ENCODE results near the gene LCN1. TPM values are rescaled to one million over a fixed set of nuclear protein-coding genes. Genes with fewer than 3 reads are reported as not detected.

LCN1 gene
- polyA plus RNA-seq, 1 donor from 2014 or later: not detected

DNA sequence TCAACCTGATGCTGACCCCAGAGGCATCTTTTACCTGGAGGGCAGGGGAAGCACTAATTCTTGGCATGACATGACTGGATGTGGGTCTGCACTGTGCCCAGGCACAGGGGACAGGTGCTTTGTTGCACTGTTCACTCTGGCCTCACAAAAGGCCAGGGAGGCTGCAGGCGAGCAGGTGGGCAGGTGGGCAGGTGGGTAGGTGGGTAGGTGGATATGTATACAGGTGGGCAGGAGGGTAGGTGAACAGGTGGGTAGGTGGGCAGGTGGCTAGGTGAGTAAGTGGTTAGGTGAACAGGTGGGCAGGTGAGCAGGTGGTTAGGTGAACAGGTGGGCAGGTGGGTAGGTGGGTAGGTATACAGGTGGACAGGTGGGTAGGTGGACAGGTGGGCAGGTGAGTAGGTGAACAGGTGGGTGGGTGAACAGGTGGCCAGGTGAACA is 41.8 kb downstream of the LCN1 start:
- H3K4me2 ChIP-seq (ENCODE audit: low read length): no peak overlapping the region
- no peaks in the 10 kb centered on the region for H3K9me2 ChIP-seq (ENCODE audit: insufficient read depth, low read length)
- H3K36me3 ChIP-seq (ENCODE audit: insufficient read depth, low read length): no peaks in the 10 kb centered on the region
- no peaks in the 10 kb centered on the region for H3K79me2 ChIP-seq (replicated peaks; ENCODE audit: insufficient read depth, low read length)
- no peaks in the 10 kb centered on the region for H4K20me1 ChIP-seq (ENCODE audit: insufficient read depth)
- H3K9ac ChIP-seq (ENCODE audit: low read length): no peak overlapping the region
- TF ChIP-seq EP300 (conservative IDR thresholded peaks at IDR 0.05; ENCODE audit: poor library complexity, severe bottlenecking): no peak
- no peak for TF ChIP-seq SMC3 (conservative IDR thresholded peaks at IDR 0.05; ENCODE audit: poor library complexity)
- no peak for TF ChIP-seq EZH2 (IDR thresholded peaks at IDR 0.05; ENCODE audit: borderline replicate concordance, insufficient read depth, low read length, poor library complexity, severe bottlenecking)
- TF ChIP-seq, protein P1, sequence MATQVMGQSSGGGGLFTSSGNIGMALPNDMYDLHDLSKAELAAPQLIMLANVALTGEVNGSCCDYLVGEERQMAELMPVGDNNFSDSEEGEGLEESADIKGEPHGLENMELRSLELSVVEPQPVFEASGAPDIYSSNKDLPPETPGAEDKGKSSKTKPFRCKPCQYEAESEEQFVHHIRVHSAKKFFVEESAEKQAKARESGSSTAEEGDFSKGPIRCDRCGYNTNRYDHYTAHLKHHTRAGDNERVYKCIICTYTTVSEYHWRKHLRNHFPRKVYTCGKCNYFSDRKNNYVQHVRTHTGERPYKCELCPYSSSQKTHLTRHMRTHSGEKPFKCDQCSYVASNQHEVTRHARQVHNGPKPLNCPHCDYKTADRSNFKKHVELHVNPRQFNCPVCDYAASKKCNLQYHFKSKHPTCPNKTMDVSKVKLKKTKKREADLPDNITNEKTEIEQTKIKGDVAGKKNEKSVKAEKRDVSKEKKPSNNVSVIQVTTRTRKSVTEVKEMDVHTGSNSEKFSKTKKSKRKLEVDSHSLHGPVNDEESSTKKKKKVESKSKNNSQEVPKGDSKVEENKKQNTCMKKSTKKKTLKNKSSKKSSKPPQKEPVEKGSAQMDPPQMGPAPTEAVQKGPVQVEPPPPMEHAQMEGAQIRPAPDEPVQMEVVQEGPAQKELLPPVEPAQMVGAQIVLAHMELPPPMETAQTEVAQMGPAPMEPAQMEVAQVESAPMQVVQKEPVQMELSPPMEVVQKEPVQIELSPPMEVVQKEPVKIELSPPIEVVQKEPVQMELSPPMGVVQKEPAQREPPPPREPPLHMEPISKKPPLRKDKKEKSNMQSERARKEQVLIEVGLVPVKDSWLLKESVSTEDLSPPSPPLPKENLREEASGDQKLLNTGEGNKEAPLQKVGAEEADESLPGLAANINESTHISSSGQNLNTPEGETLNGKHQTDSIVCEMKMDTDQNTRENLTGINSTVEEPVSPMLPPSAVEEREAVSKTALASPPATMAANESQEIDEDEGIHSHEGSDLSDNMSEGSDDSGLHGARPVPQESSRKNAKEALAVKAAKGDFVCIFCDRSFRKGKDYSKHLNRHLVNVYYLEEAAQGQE (IDR thresholded peaks at IDR 0.05; ENCODE audit: borderline replicate concordance): no peak
- TF ChIP-seq MXI1 (conservative IDR thresholded peaks at IDR 0.05; ENCODE audit: poor library complexity, severe bottlenecking): no peak
- no peak for TF ChIP-seq TAF1 (IDR thresholded peaks at IDR 0.05; ENCODE audit: low read depth)
- TF ChIP-seq RAD21 (conservative IDR thresholded peaks at IDR 0.05): no peak
- TF ChIP-seq POLR2AphosphoS5 (IDR thresholded peaks at IDR 0.05): no peak
- TF ChIP-seq, protein P2, sequence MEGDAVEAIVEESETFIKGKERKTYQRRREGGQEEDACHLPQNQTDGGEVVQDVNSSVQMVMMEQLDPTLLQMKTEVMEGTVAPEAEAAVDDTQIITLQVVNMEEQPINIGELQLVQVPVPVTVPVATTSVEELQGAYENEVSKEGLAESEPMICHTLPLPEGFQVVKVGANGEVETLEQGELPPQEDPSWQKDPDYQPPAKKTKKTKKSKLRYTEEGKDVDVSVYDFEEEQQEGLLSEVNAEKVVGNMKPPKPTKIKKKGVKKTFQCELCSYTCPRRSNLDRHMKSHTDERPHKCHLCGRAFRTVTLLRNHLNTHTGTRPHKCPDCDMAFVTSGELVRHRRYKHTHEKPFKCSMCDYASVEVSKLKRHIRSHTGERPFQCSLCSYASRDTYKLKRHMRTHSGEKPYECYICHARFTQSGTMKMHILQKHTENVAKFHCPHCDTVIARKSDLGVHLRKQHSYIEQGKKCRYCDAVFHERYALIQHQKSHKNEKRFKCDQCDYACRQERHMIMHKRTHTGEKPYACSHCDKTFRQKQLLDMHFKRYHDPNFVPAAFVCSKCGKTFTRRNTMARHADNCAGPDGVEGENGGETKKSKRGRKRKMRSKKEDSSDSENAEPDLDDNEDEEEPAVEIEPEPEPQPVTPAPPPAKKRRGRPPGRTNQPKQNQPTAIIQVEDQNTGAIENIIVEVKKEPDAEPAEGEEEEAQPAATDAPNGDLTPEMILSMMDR (IDR thresholded peaks at IDR 0.05; ENCODE audit: poor library complexity, severe bottlenecking): no peak
- no peaks in the 10 kb centered on the region for H3K9me3 ChIP-seq (ENCODE audit: low read length)
- H3K27ac ChIP-seq (ENCODE audit: low read length): no peak overlapping the region
- H2AFZ ChIP-seq (ENCODE audit: low read depth, low read length): no peak overlapping the region
- H3F3A ChIP-seq (ENCODE audit: insufficient read depth, low read length, poor library complexity, severe bottlenecking): no peaks in the 10 kb centered on the region
- H3K4me3 ChIP-seq (ENCODE audit: low read length): no peak overlapping the region
- H3K27me3 ChIP-seq (ENCODE audit: insufficient read depth, low read depth, low read length): no peaks in the 10 kb centered on the region

DNA sequence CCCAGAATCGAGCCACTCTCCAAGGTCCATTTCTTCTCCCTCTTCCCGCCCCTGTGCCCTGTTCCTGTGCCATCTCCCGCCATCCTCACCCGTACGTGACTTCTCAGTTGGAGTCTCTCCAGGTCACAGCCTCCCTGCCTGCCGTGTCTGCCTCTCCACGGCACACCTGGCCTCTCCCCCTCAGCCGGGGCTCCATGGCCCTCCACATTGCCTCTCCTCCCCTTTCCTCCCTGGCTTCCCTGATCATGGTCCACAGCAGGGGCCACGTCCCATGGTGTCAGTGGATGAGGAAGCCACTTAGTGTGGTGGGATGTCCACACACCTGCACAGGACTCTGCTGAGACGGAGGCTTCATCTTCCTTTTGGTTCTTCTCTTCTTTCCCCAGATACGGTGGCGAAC is 42.6 kb downstream of the LCN1 start:
- Histone ChIP-seq H4K20me1 (ENCODE audit: insufficient read depth) (no peaks in the 10 kb centered on the region), H3K79me2 (replicated peaks; ENCODE audit: insufficient read depth, low read length) (no peaks in the 10 kb centered on the region), H3F3A (ENCODE audit: insufficient read depth, low read length, poor library complexity, severe bottlenecking) (no peaks in the 10 kb centered on the region), H3K27me3 (ENCODE audit: insufficient read depth, low read depth, low read length) (no peaks in the 10 kb centered on the region), H3K9ac (ENCODE audit: low read length) (no peak overlapping the region), H2AFZ (ENCODE audit: low read depth, low read length) (no peak overlapping the region), H3K4me2 (ENCODE audit: low read length) (no peak overlapping the region), H3K27ac (ENCODE audit: low read length) (no peak overlapping the region), H3K9me2 (ENCODE audit: insufficient read depth, low read length) (no peaks in the 10 kb centered on the region), H3K4me3 (ENCODE audit: low read length) (no peak overlapping the region), H3K9me3 (ENCODE audit: low read length) (no peaks in the 10 kb centered on the region), H3K36me3 (ENCODE audit: insufficient read depth, low read length) (no peaks in the 10 kb centered on the region)
- TF ChIP-seq EP300 (conservative IDR thresholded peaks at IDR 0.05; ENCODE audit: poor library complexity, severe bottlenecking) (no peak), TAF1 (IDR thresholded peaks at IDR 0.05; ENCODE audit: low read depth) (no peak), SMC3 (conservative IDR thresholded peaks at IDR 0.05; ENCODE audit: poor library complexity) (no peak)

Data from neural cell (in vitro differentiated cells).